ENCODE data around the gene EFNB1.

Gene EFNB1

GRCh38 chrX:68801737-68802290 lies 27.0 kb upstream of the EFNB1 start:
- no peak for DNase-seq
- H3K36me3 ChIP-seq (ENCODE audit: insufficient read depth, low read length) = no peaks in the 10 kb centered on the region
- TF ChIP-seq, protein P1, sequence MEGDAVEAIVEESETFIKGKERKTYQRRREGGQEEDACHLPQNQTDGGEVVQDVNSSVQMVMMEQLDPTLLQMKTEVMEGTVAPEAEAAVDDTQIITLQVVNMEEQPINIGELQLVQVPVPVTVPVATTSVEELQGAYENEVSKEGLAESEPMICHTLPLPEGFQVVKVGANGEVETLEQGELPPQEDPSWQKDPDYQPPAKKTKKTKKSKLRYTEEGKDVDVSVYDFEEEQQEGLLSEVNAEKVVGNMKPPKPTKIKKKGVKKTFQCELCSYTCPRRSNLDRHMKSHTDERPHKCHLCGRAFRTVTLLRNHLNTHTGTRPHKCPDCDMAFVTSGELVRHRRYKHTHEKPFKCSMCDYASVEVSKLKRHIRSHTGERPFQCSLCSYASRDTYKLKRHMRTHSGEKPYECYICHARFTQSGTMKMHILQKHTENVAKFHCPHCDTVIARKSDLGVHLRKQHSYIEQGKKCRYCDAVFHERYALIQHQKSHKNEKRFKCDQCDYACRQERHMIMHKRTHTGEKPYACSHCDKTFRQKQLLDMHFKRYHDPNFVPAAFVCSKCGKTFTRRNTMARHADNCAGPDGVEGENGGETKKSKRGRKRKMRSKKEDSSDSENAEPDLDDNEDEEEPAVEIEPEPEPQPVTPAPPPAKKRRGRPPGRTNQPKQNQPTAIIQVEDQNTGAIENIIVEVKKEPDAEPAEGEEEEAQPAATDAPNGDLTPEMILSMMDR (IDR thresholded peaks at IDR 0.05; ENCODE audit: borderline replicate concordance, extremely low read depth, low read length, poor library complexity, severe bottlenecking) = no peak
- TF ChIP-seq EZH2 (IDR thresholded peaks at IDR 0.05; ENCODE audit: borderline replicate concordance, low read depth, low read length, severe bottlenecking) = no peak
- H3K27ac ChIP-seq (ENCODE audit: low read length) = no peak overlapping the region
- no peaks in the 10 kb centered on the region for H4K20me1 ChIP-seq (ENCODE audit: insufficient read depth, low read length)
- no peaks in the 10 kb centered on the region for H3K27me3 ChIP-seq (ENCODE audit: insufficient read depth, low read length, poor library complexity)
- H3K4me3 ChIP-seq (ENCODE audit: low read depth in 1 of 2, low read length in 2 of 2) = no peak overlapping the region
- no peaks in the 10 kb centered on the region for H3K9me3 ChIP-seq (ENCODE audit: insufficient read depth, low read length, severe bottlenecking)
- ATAC-seq (ENCODE audit: insufficient read depth, low read depth) = no peak
- no peak overlapping the region for H3K9ac ChIP-seq (ENCODE audit: low read depth, low read length)
- no peak overlapping the region for H3K4me2 ChIP-seq (ENCODE audit: insufficient read depth, low read length)
- H3K79me2 ChIP-seq (ENCODE audit: insufficient read depth, low read length) = no peaks in the 10 kb centered on the region
- H3K4me1 ChIP-seq (ENCODE audit: insufficient read depth, low read length) = no peaks in the 10 kb centered on the region
- no peak overlapping the region for H2AFZ ChIP-seq (ENCODE audit: low read depth, low read length)

GRCh38 chrX:68807818-68808217 lies 21.0 kb upstream of the EFNB1 start:
- no peaks in the 10 kb centered on the region for H3K9me3 ChIP-seq (ENCODE audit: insufficient read depth, low read length, severe bottlenecking)
- no peaks in the 10 kb centered on the region for H4K20me1 ChIP-seq (ENCODE audit: insufficient read depth, low read length)
- H3K4me3 ChIP-seq (ENCODE audit: low read depth in 1 of 2, low read length in 2 of 2) = no peak overlapping the region
- no peak overlapping the region for H3K27ac ChIP-seq (ENCODE audit: low read length)
- H3K9ac ChIP-seq (ENCODE audit: low read depth, low read length) = no peak overlapping the region
- H3K4me1 ChIP-seq (ENCODE audit: insufficient read depth, low read length) = no peaks in the 10 kb centered on the region
- H3K27me3 ChIP-seq (ENCODE audit: insufficient read depth, low read length, poor library complexity) = no peaks in the 10 kb centered on the region
- DNase-seq (no peak), ATAC-seq (ENCODE audit: insufficient read depth, low read depth) (no peak)
- H2AFZ ChIP-seq (ENCODE audit: low read depth, low read length) = no peak overlapping the region
- no peak for TF ChIP-seq EZH2 (IDR thresholded peaks at IDR 0.05; ENCODE audit: borderline replicate concordance, low read depth, low read length, severe bottlenecking)
- TF ChIP-seq, protein P1 (IDR thresholded peaks at IDR 0.05; ENCODE audit: borderline replicate concordance, extremely low read depth, low read length, poor library complexity, severe bottlenecking) = peak; percentile 22
- no peaks in the 10 kb centered on the region for H3K79me2 ChIP-seq (ENCODE audit: insufficient read depth, low read length)
- no peaks in the 10 kb centered on the region for H3K36me3 ChIP-seq (ENCODE audit: insufficient read depth, low read length)
- no peak overlapping the region for H3K4me2 ChIP-seq (ENCODE audit: insufficient read depth, low read length)

- Histone ChIP-seq H3K79me2 (ENCODE audit: insufficient read depth, low read length) (no peaks in the 10 kb centered on the region), H3K4me3 (ENCODE audit: low read depth in 1 of 2, low read length in 2 of 2) (no peak overlapping the region), H2AFZ (ENCODE audit: low read depth, low read length) (no peak overlapping the region), H3K4me2 (ENCODE audit: insufficient read depth, low read length) (no peak overlapping the region), H3K27me3 (ENCODE audit: insufficient read depth, low read length, poor library complexity) (no peaks in the 10 kb centered on the region), H3K4me1 (ENCODE audit: insufficient read depth, low read length) (no peaks in the 10 kb centered on the region), H3K9me3 (ENCODE audit: insufficient read depth, low read length, severe bottlenecking) (no peaks in the 10 kb centered on the region), H3K27ac (ENCODE audit: low read length) (no peak overlapping the region), H3K36me3 (ENCODE audit: insufficient read depth, low read length) (no peaks in the 10 kb centered on the region), H4K20me1 (ENCODE audit: insufficient read depth, low read length) (no peaks in the 10 kb centered on the region), H3K9ac (ENCODE audit: low read depth, low read length) (no peak overlapping the region)
- no peak for DNase-seq
- no peak for ATAC-seq (ENCODE audit: insufficient read depth, low read depth)
- TF ChIP-seq, protein P1 (IDR thresholded peaks at IDR 0.05; ENCODE audit: borderline replicate concordance, extremely low read depth, low read length, poor library complexity, severe bottlenecking) = no peak
- no peak for TF ChIP-seq EZH2 (IDR thresholded peaks at IDR 0.05; ENCODE audit: borderline replicate concordance, low read depth, low read length, severe bottlenecking)
These were observed 20.0 kb upstream of the EFNB1 start for GRCh38 chrX:68808686-68809357.
